Lower leg skin (tissue), 3 donors: ENCODE measurements around the gene ZNF665.

Experiments used
- CTCF ChIP-seq, 3 donors: fragments of 450-650 bp; IDR thresholded peaks; one replicate each; pipeline ENCODE4 v1.5.1; 2016; ENCODE audit warnings: antibody characterized with exemption in 3 of 3, mild to moderate bottlenecking in 3 of 3, moderate library complexity in 2 of 3
- POLR2A ChIP-seq, 2 donors: fragments of 450-650 bp; IDR thresholded peaks; one replicate each; pipeline ENCODE4 v1.6.1; 2016 to 2017; ENCODE audit warnings: antibody characterized with exemption in 2 of 2, mild to moderate bottlenecking in 1 of 2, moderate library complexity in 1 of 2

GRCh38 chr19:53212703-53213320 is 19.7 kb upstream of the ZNF665 start:
- TF ChIP-seq CTCF (IDR thresholded peaks at IDR 0.05) (no peak), POLR2A (IDR thresholded peaks at IDR 0.05) (no peak)
